PC-9 (cell line): Measurements from ENCODE around the gene IL1RAP. TPM values are rescaled to one million over a fixed set of nuclear protein-coding genes. Genes with fewer than 3 reads are reported as not detected.

Experiments
- BruUV-seq: library from RNA; stranded (reverse); fragments of 400-500 nt; replicated peaks from 2 replicates; lab custom pipeline; 2021; lab: Mats Ljungman, UMichigan
- CTCF ChIA-PET: fragments of 300-600 bp; sonication (Branson Sonifier 250); formaldehyde crosslinking; loops from one replicate; lab custom pipeline; 2022; ENCODE audit warnings: antibody characterized with exemption; lab: Charles Lee
- POLR2A ChIA-PET: fragments of 300-600 bp; sonication (Branson Sonifier 250); formaldehyde crosslinking; loops from one replicate; lab custom pipeline; 2022; ENCODE audit warnings: antibody characterized with exemption; ENCODE audit not compliant: unreplicated experiment; lab: Charles Lee
- DNase-seq, 2 experiments: peaks; one replicate each; pipeline versions ENCODE4 v3.0.0 to v3.0.0-alpha.2; 2015 to 2022; ENCODE audit warnings: mixed read lengths in 1 of 2
- H2AFZ ChIP-seq: fragments of 200-600 bp; sonication (generic); 2 replicates; pipeline ENCODE4 v1.8.1; 2017; ENCODE audit warnings: antibody characterized with exemption
- H3F3A ChIP-seq: fragments of 200-600 bp; sonication (generic); 2 replicates; pipeline ENCODE4 v1.8.1; 2017; ENCODE audit warnings: antibody characterized with exemption, mild to moderate bottlenecking, low read depth; ENCODE audit not compliant: insufficient read depth
- H3K27ac ChIP-seq: fragments of 200-600 bp; sonication (generic); 2 replicates; pipeline ENCODE4 v1.6.1; 2016; ENCODE audit warnings: mixed run types
- H3K27me3 ChIP-seq: fragments of 200-600 bp; sonication (generic); 2 replicates; pipeline ENCODE4 v1.6.1; 2016; ENCODE audit warnings: low read depth, mixed run types; ENCODE audit not compliant: insufficient read depth
- H3K36me3 ChIP-seq: fragments of 200-600 bp; sonication (generic); 2 replicates; pipeline ENCODE4 v1.6.1; 2016; ENCODE audit warnings: low read depth, mixed run types
- H3K4me1 ChIP-seq: fragments of 200-600 bp; sonication (generic); replicated peaks from 2 replicates; pipeline ENCODE4 v1.6.1; 2016; ENCODE audit warnings: mixed run types; ENCODE audit not compliant: insufficient read depth
- H3K4me2 ChIP-seq: fragments of 200-600 bp; sonication (generic); 2 replicates; pipeline ENCODE4 v1.6.1; 2017; ENCODE audit warnings: mixed run types
- H3K4me3 ChIP-seq: fragments of 200-600 bp; sonication (generic); 2 replicates; pipeline ENCODE4 v1.6.1; 2016; ENCODE audit warnings: mixed run types
- H3K79me2 ChIP-seq: fragments of 200-600 bp; sonication (generic); 2 replicates; pipeline ENCODE4 v1.6.1; 2017; ENCODE audit warnings: low read depth, mixed run types
- H3K9me2 ChIP-seq: fragments of 200-600 bp; sonication (generic); 2 replicates; pipeline ENCODE4 v1.8.1; 2017; ENCODE audit warnings: mild to moderate bottlenecking; ENCODE audit not compliant: insufficient read depth
- H3K9me3 ChIP-seq: fragments of 200-600 bp; sonication (generic); 2 replicates; pipeline ENCODE4 v1.8.1; 2016; ENCODE audit warnings: low read depth; ENCODE audit not compliant: insufficient read depth
- H4K20me1 ChIP-seq: fragments of 200-600 bp; sonication (generic); 2 replicates; pipeline ENCODE4 v1.8.1; 2017; ENCODE audit not compliant: insufficient read depth
- EZH2 ChIP-seq: fragments of 200-600 bp; sonication (generic); IDR thresholded peaks from 2 replicates; pipeline ENCODE4 v1.8.0; 2017; ENCODE audit warnings: antibody characterized with exemption, low read depth
- intact Hi-C: fragments of 100-400 bp; cut with micrococcal nuclease; formaldehyde crosslinking; loops from one replicate; pipeline ENCODE4 v1.10.0; 2022; ENCODE audit not compliant: unreplicated experiment
- total RNA-seq: library from RNA; stranded (reverse); gene quantifications from 2 replicates; pipeline ENCODE4 v1.2.3, GENCODE V29; 2021
- TF ChIP-seq, protein P1 (sequence below): fragments of 200-600 bp; sonication (generic); conservative IDR thresholded peaks from 2 replicates; pipeline ENCODE4 v1.6.1; 2017; ENCODE audit warnings: mixed run types, antibody characterized with exemption, mild to moderate bottlenecking, moderate library complexity

The IL1RAP gene
- total RNA-seq, 1 experiment from 2014 or later = 13.3 TPM

DNA sequence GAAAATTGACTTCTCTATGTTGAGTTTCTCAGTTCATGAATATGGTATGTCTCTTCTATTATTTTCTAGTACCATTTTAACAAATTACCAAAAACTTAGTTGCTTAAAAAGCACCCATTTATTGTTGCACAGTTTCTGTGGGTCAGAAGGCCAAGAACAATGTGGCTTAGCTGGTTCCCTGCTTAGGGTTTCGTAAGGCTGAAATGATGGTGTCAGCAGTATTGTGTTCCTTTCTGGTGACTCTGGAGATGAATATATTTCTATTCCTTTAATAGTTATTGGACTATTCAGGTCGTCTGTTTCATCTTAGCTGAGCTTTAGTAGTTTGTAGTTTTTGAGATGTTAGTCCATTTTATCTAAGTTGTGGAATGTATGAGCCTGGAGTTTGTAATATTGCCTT, 44.9 kb downstream of the IL1RAP start:
- H3K27me3 ChIP-seq = no peaks in the 10 kb centered on the region
- H3K9me2 ChIP-seq = no peaks in the 10 kb centered on the region
- no peak for DNase-seq
- peaks cover 9% of the 10 kb centered on the region; the same call in 1 of the 2 replicates for H3F3A ChIP-seq
- no peak overlapping the region for H3K27ac ChIP-seq
- H3K4me2 ChIP-seq = no peak overlapping the region
- TF ChIP-seq, protein P1, sequence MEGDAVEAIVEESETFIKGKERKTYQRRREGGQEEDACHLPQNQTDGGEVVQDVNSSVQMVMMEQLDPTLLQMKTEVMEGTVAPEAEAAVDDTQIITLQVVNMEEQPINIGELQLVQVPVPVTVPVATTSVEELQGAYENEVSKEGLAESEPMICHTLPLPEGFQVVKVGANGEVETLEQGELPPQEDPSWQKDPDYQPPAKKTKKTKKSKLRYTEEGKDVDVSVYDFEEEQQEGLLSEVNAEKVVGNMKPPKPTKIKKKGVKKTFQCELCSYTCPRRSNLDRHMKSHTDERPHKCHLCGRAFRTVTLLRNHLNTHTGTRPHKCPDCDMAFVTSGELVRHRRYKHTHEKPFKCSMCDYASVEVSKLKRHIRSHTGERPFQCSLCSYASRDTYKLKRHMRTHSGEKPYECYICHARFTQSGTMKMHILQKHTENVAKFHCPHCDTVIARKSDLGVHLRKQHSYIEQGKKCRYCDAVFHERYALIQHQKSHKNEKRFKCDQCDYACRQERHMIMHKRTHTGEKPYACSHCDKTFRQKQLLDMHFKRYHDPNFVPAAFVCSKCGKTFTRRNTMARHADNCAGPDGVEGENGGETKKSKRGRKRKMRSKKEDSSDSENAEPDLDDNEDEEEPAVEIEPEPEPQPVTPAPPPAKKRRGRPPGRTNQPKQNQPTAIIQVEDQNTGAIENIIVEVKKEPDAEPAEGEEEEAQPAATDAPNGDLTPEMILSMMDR = no peak
- TF ChIP-seq EZH2 = no peak
- peaks cover 22% of the 10 kb centered on the region for H3K4me1 ChIP-seq
- no peak overlapping the region for H3K4me3 ChIP-seq
- intact Hi-C loops = no loop called here
- no peak overlapping the region for H2AFZ ChIP-seq
- no peaks in the 10 kb centered on the region for H3K36me3 ChIP-seq
- H4K20me1 ChIP-seq = no peaks in the 10 kb centered on the region
- no peaks in the 10 kb centered on the region for H3K79me2 ChIP-seq
- POLR2A ChIA-PET = no interaction called here
- peaks cover 4% of the 10 kb centered on the region for H3K9me3 ChIP-seq
- no TSS peak for BruUV-seq
- CTCF ChIA-PET = no interaction called here

DNA sequence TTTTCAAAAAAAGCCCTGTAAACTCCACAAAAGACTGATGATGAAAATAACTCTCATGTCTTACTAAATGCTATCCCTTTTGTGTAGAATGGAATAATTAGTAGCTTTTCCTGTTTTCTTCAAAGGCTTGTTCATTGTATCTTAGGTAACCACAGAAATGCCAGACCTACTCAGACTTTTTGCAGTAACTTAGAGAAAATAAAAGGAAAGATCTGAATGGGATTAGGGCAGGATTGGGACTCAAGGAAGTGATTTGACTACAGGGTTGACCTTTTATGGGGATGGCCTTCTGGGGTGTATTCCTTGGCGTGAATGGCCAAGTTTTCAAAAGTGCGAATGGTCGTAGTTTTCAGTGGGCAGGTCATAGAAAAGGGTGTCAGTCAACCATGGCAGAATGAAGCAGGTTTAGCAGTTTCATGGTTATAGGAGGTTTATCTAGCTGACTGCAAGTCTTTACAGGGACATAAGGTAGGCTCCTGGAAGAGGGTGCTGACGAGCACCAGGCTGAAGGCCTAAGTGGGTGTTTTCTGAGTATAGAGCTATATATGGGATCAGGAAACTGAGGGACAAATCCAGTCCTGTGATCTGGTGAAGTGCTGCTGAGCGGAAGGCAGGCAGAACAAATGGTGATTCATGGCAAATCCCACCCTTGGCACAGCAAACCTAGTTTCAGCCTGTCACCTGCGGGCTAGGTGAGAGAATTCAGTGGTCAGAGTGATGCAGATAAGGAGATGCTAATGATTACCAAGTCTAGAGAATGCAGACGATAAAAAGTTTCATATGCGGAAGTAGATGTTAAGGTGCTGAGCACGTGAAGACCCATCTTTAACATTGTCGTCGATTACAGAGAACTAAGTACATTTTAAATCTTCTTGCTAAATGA, 46.4 kb downstream of the IL1RAP start:
- H3K9me3 ChIP-seq = peaks cover 7% of the 10 kb centered on the region
- no TSS peak for BruUV-seq
- H3K36me3 ChIP-seq = no peaks in the 10 kb centered on the region
- H3K4me1 ChIP-seq = peaks cover 23% of the 10 kb centered on the region
- H3K79me2 ChIP-seq = no peaks in the 10 kb centered on the region
- no peak for DNase-seq
- TF ChIP-seq, protein P1 = no peak
- TF ChIP-seq EZH2 = no peak
- H3K27ac ChIP-seq = no peak overlapping the region
- H3K4me3 ChIP-seq = no peak overlapping the region
- peaks cover 9% of the 10 kb centered on the region; the same call in 1 of the 2 replicates for H3F3A ChIP-seq
- no peaks in the 10 kb centered on the region for H3K27me3 ChIP-seq
- H3K4me2 ChIP-seq = no peak overlapping the region
- intact Hi-C loops = loop anchor here (10.0 kb wide), 2 partner anchors 325 to 675 kb away; no protein-coding TSS in a partner anchor
- H4K20me1 ChIP-seq = no peaks in the 10 kb centered on the region
- ChIA-PET CTCF (no interaction called here), POLR2A (interaction anchor here (0.7 kb wide), 1 partner anchor 167 kb away, joined by 4 read pairs; no protein-coding TSS in a partner anchor)
- no peaks in the 10 kb centered on the region for H3K9me2 ChIP-seq
- H2AFZ ChIP-seq = no peak overlapping the region

GRCh38 chr3:190562866-190563510, 49.1 kb downstream of the IL1RAP start:
- H3K27ac ChIP-seq = peak overlapping the region; percentile 21
- H3K4me2 ChIP-seq = no peak overlapping the region
- intact Hi-C loops = loop anchor here (2.0 to 10.0 kb wide), 3 partner anchors 48 to 672 kb away; partner anchors contain the start of gene IL1RAP
- H3K9me2 ChIP-seq = no peaks in the 10 kb centered on the region
- H3K4me3 ChIP-seq = no peak overlapping the region
- ChIA-PET POLR2A (interaction anchor here (0.5 to 0.8 kb wide), 11 partner anchors 18 to 1128 kb away, joined by 3 to 8 read pairs (median 4); no protein-coding TSS in a partner anchor), CTCF (interaction anchor here (1.1 to 1.2 kb wide), 2 partner anchors 48 to 50 kb away, joined by 5 to 9 read pairs; no protein-coding TSS in a partner anchor)
- no peaks in the 10 kb centered on the region for H3K27me3 ChIP-seq
- TF ChIP-seq EZH2 = no peak
- TF ChIP-seq, protein P1 = no peak
- H4K20me1 ChIP-seq = no peaks in the 10 kb centered on the region
- no peaks in the 10 kb centered on the region for H3K36me3 ChIP-seq
- no peak overlapping the region for H2AFZ ChIP-seq
- DNase-seq = peak; percentile 28 to 91
- peaks cover 23% of the 10 kb centered on the region; the same call in 1 of the 2 replicates for H3F3A ChIP-seq
- peaks cover 25% of the 10 kb centered on the region for H3K9me3 ChIP-seq
- no TSS peak for BruUV-seq
- no peaks in the 10 kb centered on the region for H3K79me2 ChIP-seq
- H3K4me1 ChIP-seq = peaks cover 41% of the 10 kb centered on the region
